ENCODE data around the gene DAGLA. TPM values are rescaled to one million over a fixed set of nuclear protein-coding genes. Genes with fewer than 3 reads are reported as not detected.
"Not testable (repeated sequence)": the region's sequence is repeated elsewhere in the genome, so short reads cannot be mapped to it uniquely, and the experiment has no call there.

DAGLA gene
- total RNA-seq, 2 experiments from 2014 or later = 0.05 TPM; not detected in 1

GRCh38 chr11:61647529-61647928 is 32.7 kb upstream of the DAGLA start:
- Mint-ChIP-seq H3K4me3 (no peak overlapping the region), H3K27me3 (peaks cover 5% of the 10 kb centered on the region)
- POLR2A ChIA-PET = no interaction called here

GRCh38 chr11:61650781-61651571 is 29.2 kb upstream of the DAGLA start:
- Mint-ChIP-seq H3K27ac (no peak overlapping the region), H3K4me3 (no peak overlapping the region), H3K27me3 (peaks cover 10% of the 10 kb centered on the region), H3K36me3 (ENCODE audit: low read depth) (no peaks in the 10 kb centered on the region), H3K9me3 (no peaks in the 10 kb centered on the region), H3K4me1 (ENCODE audit: low read depth) (no peaks in the 10 kb centered on the region)
- TF ChIP-seq CTCF (IDR thresholded peaks at IDR 0.05) = no peak
- DNase-seq (no peak), ATAC-seq (no peak)
- ChIA-PET POLR2A (no interaction called here), CTCF (interaction anchor here (6.4 kb wide), 1 partner anchor 12 kb away, joined by 30 read pairs; no protein-coding TSS in a partner anchor)
- intact Hi-C loops (cut with micrococcal nuclease) = no loop called here

More at GRCh38 chr11:61647529-61647928, 32.7 kb upstream of the DAGLA start:
- no peak for DNase-seq
- Mint-ChIP-seq H3K4me1 (ENCODE audit: low read depth) (no peaks in the 10 kb centered on the region), H3K9me3 (no peaks in the 10 kb centered on the region), H3K36me3 (ENCODE audit: low read depth) (no peaks in the 10 kb centered on the region), H3K27ac (no peak overlapping the region)
- intact Hi-C loops (cut with micrococcal nuclease) = no loop called here
- ATAC-seq = no peak
- TF ChIP-seq CTCF (IDR thresholded peaks at IDR 0.05) = no peak
- CTCF ChIA-PET = interaction anchor here (1.3 to 6.4 kb wide), 4 partner anchors 9 to 131 kb away, joined by 4 to 30 read pairs (median 5); no protein-coding TSS in a partner anchor

- no peak for ATAC-seq
- CTCF ChIA-PET = interaction anchor here (6.4 kb wide), 1 partner anchor 14 kb away, joined by 30 read pairs; no protein-coding TSS in a partner anchor
- DNase-seq = no peak
- no peak overlapping the region for H3K27ac Mint-ChIP-seq
- no peaks in the 10 kb centered on the region for H3K9me3 Mint-ChIP-seq
- intact Hi-C loops (cut with micrococcal nuclease) = no loop called here
- H3K4me3 Mint-ChIP-seq = no peak overlapping the region
- no peak for TF ChIP-seq CTCF (IDR thresholded peaks at IDR 0.05)
- no peaks in the 10 kb centered on the region for H3K4me1 Mint-ChIP-seq (ENCODE audit: low read depth)
- POLR2A ChIA-PET = no interaction called here
- H3K36me3 Mint-ChIP-seq (ENCODE audit: low read depth) = no peaks in the 10 kb centered on the region
- H3K27me3 Mint-ChIP-seq = peaks cover 10% of the 10 kb centered on the region
These were observed 28.1 kb upstream of the DAGLA start for GRCh38 chr11:61652135-61652534.

- H3K9me3 Mint-ChIP-seq = no peaks in the 10 kb centered on the region
- peaks cover 10% of the 10 kb centered on the region for H3K27me3 Mint-ChIP-seq
- no peak overlapping the region for H3K4me3 Mint-ChIP-seq
- no peak for DNase-seq
- no peak for TF ChIP-seq CTCF (IDR thresholded peaks at IDR 0.05)
- intact Hi-C loops (cut with micrococcal nuclease) = no loop called here
- H3K4me1 Mint-ChIP-seq (ENCODE audit: low read depth) = no peaks in the 10 kb centered on the region
- H3K27ac Mint-ChIP-seq = no peak overlapping the region
- ChIA-PET CTCF (interaction anchor here (0.6 to 1.8 kb wide), 5 partner anchors 16 to 220 kb away, joined by 3 to 5 read pairs (median 3); no protein-coding TSS in a partner anchor), POLR2A (no interaction called here)
- no peak for ATAC-seq
- H3K36me3 Mint-ChIP-seq (ENCODE audit: low read depth) = no peaks in the 10 kb centered on the region
These were observed 25.8 kb upstream of the DAGLA start for GRCh38 chr11:61654397-61654829.

- ATAC-seq; H3K27ac Mint-ChIP-seq; POLR2A ChIA-PET; H3K4me3 Mint-ChIP-seq; H3K36me3 Mint-ChIP-seq (ENCODE audit: low read depth); DNase-seq; intact Hi-C loops (cut with micrococcal nuclease); H3K4me1 Mint-ChIP-seq (ENCODE audit: low read depth); H3K9me3 Mint-ChIP-seq: not testable (repeated sequence)
- CTCF ChIA-PET = interaction anchor here (1.3 kb wide), 1 partner anchor 124 kb away, joined by 3 read pairs; no protein-coding TSS in a partner anchor
- peaks cover 13% of the 10 kb centered on the region for H3K27me3 Mint-ChIP-seq
These were observed 24.7 kb upstream of the DAGLA start for GRCh38 chr11:61655266-61656159.

Data from activated CD8-positive, alpha-beta T cell treated with anti-CD3 and anti-CD28 coated beads for 36 hours (primary cell).